ES-I3 (cell line): ENCODE results near the gene CTXN1.
"Not testable (repeated sequence)": the region's sequence is repeated elsewhere in the genome, so short reads cannot be mapped to it uniquely, and the experiment has no call there.

Experiments used
- H3K36me3 ChIP-seq: 2 replicates; pipeline ENCODE4 v1.6.1; 2013; ENCODE audit warnings: mild to moderate bottlenecking, low read length, control low read depth, moderate library complexity; ENCODE audit not compliant: insufficient read depth
- H3K4me1 ChIP-seq: 2 replicates; pipeline ENCODE4 v1.6.1; 2013; ENCODE audit warnings: mild to moderate bottlenecking, control low read depth, low read length; ENCODE audit not compliant: insufficient read depth
- H3K9ac ChIP-seq: 2 replicates; pipeline ENCODE4 v1.6.1; 2013; ENCODE audit warnings: low read depth, mild to moderate bottlenecking, low read length, moderate library complexity
- H3K9me3 ChIP-seq: 2 replicates; pipeline ENCODE4 v1.6.1; 2013; ENCODE audit warnings: mild to moderate bottlenecking, low read length, moderate library complexity; ENCODE audit not compliant: control insufficient read depth, insufficient read depth

Gene CTXN1

DNA sequence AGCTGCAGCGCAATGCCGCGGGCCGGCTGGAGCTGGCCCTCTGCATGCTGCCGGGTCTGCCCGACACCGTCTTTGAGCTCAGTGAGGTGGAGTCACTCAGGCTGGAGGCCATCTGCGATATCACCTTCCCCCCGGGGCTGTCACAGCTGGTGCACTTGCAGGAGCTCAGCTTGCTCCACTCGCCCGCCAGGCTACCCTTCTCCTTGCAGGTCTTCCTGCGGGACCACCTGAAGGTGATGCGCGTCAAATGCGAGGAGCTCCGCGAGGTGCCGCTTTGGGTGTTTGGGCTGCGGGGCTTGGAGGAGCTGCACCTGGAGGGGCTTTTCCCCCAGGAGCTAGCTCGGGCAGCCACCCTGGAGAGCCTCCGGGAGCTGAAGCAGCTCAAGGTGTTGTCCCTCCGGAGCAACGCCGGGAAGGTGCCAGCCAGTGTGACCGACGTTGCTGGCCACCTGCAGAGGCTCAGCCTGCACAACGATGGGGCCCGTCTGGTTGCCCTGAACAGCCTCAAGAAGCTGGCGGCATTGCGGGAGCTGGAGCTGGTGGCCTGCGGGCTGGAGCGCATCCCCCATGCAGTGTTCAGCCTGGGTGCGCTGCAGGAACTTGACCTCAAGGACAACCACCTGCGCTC lies 26.1 kb downstream of the CTXN1 start:
- H3K9me3 ChIP-seq, result no peaks in the 10 kb centered on the region
- H3K4me1 ChIP-seq, result no peaks in the 10 kb centered on the region; the same call in 1 of the 2 replicates
- no peaks in the 10 kb centered on the region for H3K36me3 ChIP-seq
- H3K9ac ChIP-seq, result no peak overlapping the region

DNA sequence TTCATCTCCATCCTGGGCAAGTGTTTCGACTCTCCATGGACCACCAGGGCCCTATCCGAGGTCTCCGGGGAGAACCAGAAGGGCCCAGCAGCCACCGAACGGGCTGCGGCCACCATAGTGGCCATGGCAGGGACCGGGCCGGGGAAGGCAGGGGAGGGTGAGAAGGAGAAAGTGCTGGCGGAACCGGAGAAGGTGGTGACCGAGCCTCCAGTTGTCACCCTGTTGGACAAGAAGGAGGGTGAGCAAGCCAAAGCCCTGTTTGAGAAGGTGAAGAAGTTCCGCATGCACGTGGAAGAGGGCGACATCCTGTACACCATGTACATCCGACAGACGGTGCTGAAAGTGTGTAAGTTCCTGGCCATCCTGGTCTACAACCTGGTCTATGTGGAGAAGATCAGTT lies 27.0 kb downstream of the CTXN1 start:
- no peaks in the 10 kb centered on the region for H3K9me3 ChIP-seq
- H3K4me1 ChIP-seq, result peaks cover 3% of the 10 kb centered on the region; the same call in 1 of the 2 replicates
- no peaks in the 10 kb centered on the region for H3K36me3 ChIP-seq
- H3K9ac ChIP-seq, result no peak overlapping the region

DNA sequence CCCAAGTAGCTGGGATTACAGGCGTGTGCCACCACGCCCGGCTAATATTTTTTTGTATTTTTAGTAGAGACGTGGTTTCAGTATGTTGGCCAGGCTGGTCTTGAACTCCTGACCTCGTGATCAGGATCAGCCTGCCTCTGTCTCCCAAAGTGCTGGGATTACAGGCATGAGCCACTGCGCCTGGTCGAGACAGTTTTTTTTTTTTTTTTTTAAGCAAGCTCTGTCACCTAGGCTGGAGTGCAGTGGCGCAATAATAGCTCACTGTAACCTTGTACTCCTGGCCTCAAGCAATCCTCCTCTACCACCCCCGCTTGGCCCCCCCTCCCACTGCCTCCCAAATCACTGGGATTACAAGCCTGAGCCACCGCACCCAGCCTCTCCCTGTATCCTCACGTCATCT lies 28.6 kb downstream of the CTXN1 start:
- no peaks in the 10 kb centered on the region for H3K36me3 ChIP-seq
- no peaks in the 10 kb centered on the region for H3K9me3 ChIP-seq
- peaks cover 3% of the 10 kb centered on the region; the same call in 1 of the 2 replicates for H3K4me1 ChIP-seq
- no peak overlapping the region for H3K9ac ChIP-seq

DNA sequence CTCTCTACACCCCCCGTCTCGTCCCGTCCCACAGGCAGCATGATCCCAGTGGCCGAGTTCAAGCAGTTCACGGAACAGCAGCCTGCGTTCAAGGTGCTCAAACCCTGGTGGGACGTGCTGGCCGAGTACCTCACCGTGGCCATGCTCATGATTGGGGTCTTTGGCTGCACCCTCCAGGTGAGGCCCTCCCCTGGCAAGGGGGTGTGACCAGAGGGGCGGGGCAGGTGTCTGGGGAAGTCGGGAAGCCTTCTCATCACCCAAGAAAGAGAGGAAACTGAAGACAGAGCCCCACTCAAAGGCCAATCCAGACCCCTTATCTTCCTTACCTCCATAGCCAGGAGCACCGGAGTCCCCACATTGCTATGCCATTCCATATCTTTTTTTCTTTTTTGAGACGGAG lies 30.4 kb downstream of the CTXN1 start:
- Histone ChIP-seq H3K36me3 (no peaks in the 10 kb centered on the region), H3K4me1 (peaks cover 3% of the 10 kb centered on the region; the same call in 1 of the 2 replicates), H3K9me3 (no peaks in the 10 kb centered on the region), H3K9ac (no peak overlapping the region)

DNA sequence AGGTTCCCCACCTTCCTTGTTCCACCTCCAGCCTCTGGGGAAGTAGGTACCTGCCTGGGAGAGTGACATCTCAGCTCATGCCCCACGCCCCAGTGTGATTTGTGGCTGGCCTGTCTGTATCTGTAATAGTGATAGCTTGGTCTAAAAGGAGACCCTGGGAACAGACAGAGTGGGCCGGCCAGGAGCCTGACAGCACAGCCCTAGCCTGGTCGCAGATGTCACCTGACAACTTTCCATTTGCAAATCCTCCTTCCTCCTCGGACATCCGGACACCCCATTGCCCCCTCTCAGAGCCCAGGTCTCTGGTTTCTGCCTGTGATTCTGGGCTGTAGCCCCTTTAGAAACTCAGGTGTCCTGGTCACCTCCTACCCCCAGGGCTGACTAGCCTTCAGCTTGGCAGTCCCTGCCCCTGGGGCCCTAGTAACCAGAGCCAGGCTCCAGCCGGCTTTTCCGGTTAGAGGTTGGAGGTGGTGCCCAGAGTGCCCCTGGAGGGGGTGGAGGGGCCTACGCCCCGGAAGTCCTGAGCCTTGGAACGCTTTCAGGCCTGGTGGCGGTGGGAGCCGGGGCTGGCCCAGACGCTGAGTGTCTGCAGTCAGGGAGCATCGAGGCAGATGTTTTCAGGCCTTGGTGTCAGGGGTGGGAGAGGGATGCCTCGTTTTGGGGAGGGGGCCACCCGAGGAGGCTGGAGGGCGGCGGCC lies 31.2 kb downstream of the CTXN1 start:
- Histone ChIP-seq H3K4me1 (peaks cover 3% of the 10 kb centered on the region; the same call in 1 of the 2 replicates), H3K9ac (no peak overlapping the region), H3K36me3 (no peaks in the 10 kb centered on the region), H3K9me3 (no peaks in the 10 kb centered on the region)

DNA sequence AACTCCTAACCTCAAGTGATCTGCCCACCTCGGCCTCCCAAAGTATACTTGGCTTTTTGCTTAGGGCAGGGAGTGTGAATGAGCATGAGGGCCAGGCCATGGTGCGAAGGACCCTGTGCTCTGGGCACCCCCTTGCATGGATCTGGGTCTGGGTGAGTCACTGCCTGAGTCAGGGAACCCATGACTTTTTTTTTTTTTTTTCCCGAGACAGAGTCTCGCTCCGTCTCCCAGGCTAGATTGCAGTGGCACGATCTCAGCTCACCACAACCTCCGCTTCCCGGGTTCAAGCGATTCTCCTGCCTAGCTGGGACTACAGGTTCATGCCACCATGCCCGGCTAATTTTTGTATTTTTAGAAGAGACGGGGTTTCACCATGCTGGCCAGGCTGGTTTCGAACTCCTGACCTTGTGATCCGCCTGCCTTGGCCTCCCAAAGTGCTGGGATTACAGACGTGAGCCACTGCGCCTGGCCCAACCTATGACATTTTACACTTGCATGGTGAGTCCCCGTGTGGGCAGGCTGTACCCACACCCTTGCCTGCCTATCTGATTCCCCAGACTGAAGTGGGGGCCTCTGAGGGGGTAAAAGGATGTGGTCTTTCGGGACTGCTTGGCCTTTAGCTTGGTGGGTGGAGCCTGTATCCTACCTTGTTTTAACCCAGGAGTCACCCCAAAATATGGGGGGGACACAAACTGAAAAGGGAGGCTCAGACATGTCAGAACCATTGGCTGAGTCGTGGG lies 32.4 kb downstream of the CTXN1 start:
- not testable (repeated sequence) for H3K36me3 ChIP-seq, H3K9me3 ChIP-seq, H3K4me1 ChIP-seq, H3K9ac ChIP-seq

DNA sequence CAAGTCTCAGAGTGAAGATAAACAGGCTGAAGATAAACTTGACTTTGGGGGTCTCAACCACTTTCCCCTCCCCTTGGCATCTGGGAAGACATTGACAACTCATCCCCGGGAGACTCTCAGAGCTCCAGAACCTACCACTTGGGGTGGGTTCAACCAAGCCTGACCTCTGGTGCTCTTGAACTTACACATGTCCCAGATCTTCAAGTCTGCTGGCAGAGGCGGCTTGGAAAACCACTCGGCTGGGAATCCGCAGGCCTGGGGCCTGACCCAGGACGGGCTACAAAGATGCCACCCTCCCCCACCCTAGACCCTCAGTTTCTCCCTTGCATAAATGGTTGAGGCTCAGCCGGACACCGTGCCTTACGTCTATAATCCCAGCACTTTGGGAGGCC lies 37.1 kb downstream of the CTXN1 start:
- Histone ChIP-seq H3K36me3 (no peaks in the 10 kb centered on the region), H3K4me1 (peaks cover 3% of the 10 kb centered on the region; the same call in 1 of the 2 replicates), H3K9me3 (no peaks in the 10 kb centered on the region), H3K9ac (peak overlapping the region; percentile 61; the same call in 1 of the 2 replicates)

DNA sequence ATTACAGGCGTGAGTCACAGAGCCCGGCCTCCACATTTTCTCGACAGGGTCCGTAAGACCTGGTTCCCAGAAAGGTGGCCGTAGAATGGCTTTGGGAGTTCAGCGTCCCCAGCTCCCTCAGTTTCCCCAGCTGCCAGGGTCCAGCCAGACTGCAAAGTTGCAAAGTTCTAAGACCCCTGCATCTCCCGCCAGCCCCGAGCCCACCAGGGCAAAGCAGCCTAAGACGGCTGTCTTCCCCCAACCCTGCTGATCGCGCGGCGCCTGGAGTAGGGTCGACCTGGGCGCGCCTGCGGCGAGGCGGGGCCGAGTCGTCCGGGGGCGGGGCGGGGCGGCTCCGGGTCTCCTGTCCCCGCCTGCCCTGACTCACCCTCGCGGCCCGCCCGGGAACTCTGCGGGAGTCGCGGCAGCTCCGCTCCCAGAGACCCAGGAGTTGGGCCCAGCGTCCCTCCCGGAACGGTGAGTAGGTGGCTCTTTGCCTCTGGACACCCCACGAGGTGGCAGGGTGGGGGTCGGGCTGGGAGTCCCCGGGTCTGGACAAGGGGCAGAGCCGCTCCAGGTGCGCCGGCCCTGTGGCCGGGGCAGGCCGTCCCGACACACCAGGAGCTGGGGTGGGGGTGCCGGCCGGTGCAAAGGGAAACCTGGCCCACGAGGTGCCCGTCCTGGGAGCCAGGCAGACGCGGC lies 37.6 kb downstream of the CTXN1 start, which contains the start of gene LRRC8E:
LRRC8E (plus strand) TSS at position 366 of the 681 bp plus-strand sequence. CDS start 7,094 bp downstream, outside the sequence.
- H3K4me1 ChIP-seq, result peaks cover 3% of the 10 kb centered on the region; the same call in 1 of the 2 replicates
- H3K9me3 ChIP-seq, result no peaks in the 10 kb centered on the region
- H3K36me3 ChIP-seq, result no peaks in the 10 kb centered on the region
- peak within 1 kb of the TSS; percentile 61 for H3K9ac ChIP-seq

DNA sequence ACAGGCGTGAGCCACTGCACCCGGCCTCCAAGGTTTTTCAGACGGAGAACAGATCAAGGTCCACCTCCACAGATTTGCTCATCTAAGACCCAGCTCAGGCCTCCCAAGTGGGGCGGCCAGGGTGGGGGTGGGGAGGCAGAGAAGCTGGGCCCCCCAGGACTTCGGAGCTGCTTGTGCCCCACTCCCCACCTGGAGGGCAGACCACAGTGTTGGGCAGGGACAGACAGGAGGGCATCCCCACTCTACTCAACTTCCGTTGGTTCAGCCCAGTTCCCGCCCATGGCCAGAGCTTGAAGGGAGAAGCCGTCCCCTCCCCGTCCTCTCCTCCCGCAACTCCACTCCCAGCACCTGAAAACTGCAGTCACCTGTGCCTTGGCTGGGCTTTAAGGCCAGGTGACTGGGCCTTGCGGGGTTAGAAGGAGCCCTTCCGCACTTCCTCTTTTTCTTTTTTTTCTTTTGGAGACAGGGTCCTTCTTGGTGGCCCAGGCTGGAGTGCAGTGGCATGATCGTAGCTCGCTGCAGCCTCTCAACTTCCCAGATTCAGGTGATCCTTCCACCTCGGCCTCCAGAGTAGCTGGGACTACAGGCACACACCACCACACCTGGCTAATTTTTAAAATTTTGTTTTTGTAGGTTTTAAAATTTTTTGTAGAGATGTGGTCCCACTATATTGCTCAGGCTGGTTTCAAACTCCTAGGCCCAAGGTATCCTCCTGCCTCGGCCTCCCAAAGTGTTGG lies 38.4 kb downstream of the CTXN1 start:
- Histone ChIP-seq H3K9ac (peak overlapping the region; percentile 61; the same call in 1 of the 2 replicates), H3K36me3 (no peaks in the 10 kb centered on the region), H3K4me1 (peaks cover 3% of the 10 kb centered on the region; the same call in 1 of the 2 replicates), H3K9me3 (no peaks in the 10 kb centered on the region)

DNA sequence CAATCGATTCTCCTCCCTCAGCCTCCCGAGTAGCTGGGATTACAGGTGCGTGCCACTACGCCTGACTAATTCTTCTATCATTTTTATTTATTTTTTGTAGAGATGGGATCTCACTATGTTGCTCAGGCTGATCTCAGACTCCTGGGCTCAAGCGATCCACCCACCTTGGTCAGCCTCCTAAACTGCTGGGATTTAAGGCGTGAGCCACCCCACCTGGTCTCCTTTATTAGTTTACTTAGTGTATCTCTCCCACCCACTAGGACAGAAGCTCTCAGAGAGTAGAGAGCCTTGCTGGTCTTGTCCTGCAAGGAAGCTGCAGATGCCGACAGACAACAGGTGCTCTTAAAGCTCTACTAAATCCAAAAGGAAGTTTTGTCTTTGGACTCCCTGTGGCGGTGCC lies 40.1 kb downstream of the CTXN1 start:
- Histone ChIP-seq H3K9me3 (no peaks in the 10 kb centered on the region), H3K4me1 (peaks cover 3% of the 10 kb centered on the region; the same call in 1 of the 2 replicates), H3K36me3 (no peaks in the 10 kb centered on the region), H3K9ac (no peak overlapping the region)

DNA sequence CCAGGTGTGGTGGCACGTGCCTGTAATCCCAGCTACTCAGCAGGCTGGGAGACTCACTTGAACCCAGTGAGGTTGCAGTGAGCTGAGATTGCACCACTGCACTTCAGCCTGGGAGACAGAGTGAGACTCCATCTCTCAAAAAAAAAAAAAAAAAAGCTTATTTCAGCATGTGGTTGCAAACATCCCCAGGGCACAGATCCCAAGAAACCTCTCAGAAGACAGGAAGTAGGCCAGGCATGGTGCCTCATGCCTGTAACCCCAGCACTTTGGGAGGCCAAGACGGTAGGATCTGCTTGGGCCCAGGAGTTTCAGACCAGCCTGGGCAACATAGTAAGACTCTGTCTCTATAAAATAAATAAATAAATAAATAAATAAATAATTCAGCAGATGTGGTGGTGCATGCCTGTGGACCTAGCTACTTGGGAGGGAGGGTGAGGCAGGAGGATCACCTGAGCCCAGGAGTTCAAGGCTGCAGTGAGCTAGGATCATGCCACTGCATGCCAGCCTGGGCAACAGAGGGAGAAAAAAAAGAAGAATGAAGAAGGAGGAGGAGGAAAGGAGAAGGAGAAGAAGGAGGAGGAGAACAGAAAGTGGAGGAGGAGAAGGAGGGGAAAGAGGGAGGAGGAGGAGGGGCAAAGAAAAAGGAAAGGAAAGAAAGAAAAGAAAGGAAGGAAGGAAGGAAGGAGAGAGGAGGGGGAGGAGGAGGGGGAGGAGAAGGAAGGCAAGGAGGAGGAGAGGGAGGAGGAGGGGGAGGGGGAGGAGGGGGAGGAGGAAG lies 42.0 kb downstream of the CTXN1 start:
- H3K4me1 ChIP-seq, result peaks cover 3% of the 10 kb centered on the region; the same call in 1 of the 2 replicates
- H3K9me3 ChIP-seq, result no peaks in the 10 kb centered on the region
- no peaks in the 10 kb centered on the region for H3K36me3 ChIP-seq
- no peak overlapping the region for H3K9ac ChIP-seq

DNA sequence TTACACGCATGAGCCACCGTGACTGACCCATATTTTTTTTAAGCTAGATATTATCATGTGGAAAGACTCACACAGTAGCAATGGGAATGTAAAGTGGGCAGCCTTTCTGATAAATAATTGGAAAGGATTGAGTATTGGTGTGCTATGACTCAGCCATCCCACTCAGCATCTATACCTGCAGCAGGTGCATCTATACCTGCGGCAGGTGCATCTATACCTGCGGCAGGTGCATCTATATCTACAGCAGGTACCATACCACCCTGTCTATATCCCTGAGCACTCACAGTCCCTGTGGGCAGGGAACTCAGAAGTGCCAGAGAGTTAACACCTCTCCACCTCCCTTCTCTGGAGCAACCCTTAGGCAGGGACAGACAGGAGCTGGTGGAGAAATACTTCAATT lies 42.8 kb downstream of the CTXN1 start:
- Histone ChIP-seq H3K9me3 (no peaks in the 10 kb centered on the region), H3K4me1 (peaks cover 3% of the 10 kb centered on the region; the same call in 1 of the 2 replicates), H3K36me3 (no peaks in the 10 kb centered on the region), H3K9ac (no peak overlapping the region)

DNA sequence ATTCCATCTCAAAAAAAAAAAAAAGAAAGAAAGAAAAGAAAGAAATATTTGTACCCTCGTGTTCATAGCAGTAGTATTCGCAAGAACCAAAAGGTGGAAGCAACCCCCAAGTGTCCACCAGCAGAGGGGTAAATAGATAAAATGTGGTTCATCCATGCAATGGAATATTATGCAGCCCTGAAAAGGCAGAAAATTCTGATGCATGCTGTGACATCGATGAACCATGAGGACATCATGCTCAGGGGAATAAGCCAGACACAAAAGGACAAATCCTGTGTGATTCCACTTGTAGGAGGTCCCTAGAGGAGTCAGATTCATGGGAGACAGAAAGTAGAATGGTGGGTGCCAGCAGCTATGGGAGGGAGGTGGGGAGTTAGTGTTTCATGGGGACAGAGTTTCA lies 44.0 kb downstream of the CTXN1 start:
- H3K9me3 ChIP-seq, result no peaks in the 10 kb centered on the region

More for the DNA sequence above, 44.0 kb downstream of the CTXN1 start:
- Histone ChIP-seq H3K9ac (no peak overlapping the region), H3K4me1 (no peaks in the 10 kb centered on the region), H3K36me3 (no peaks in the 10 kb centered on the region)
